Endothelial cell of umbilical vein (primary cell): ENCODE measurements around the gene PSD2. TPM values are rescaled to one million over a fixed set of nuclear protein-coding genes. Genes with fewer than 3 reads are reported as not detected.
A peak's percentile ranks its signal among the peaks of the same experiment; 100 is the strongest.

Experiments used
- BruUV-seq: library from RNA; stranded (reverse); fragments of 400-500 nt; replicated peaks from 2 replicates; lab custom pipeline; 2021; lab: Mats Ljungman, UMichigan
- CTCF ChIA-PET: fragments of 300-600, 350-600 bp; sonication (Branson Sonifier 250); formaldehyde crosslinking; loops from one replicate; lab custom pipeline; 2021; ENCODE audit warnings: antibody characterized with exemption, inconsistent platforms; lab: Charles Lee
- POLR2A ChIA-PET: fragments of 300-600, 350-600 bp; sonication (Branson Sonifier 250); formaldehyde crosslinking; loops from one replicate; lab custom pipeline; 2021; ENCODE audit warnings: antibody characterized with exemption, inconsistent platforms; lab: Charles Lee
- DNase-seq: peaks from one replicate; pipeline ENCODE4 v3.0.0-alpha.2; 2011; ENCODE audit warnings: low read depth, low spot score
- FAIRE-seq: peaks from 2 replicates; lab custom pipeline; 2011; peaks lifted over from hg19 to GRCh38; lab: Jason Lieb, UNC
- H2AFZ ChIP-seq: 2 replicates; pipeline ENCODE4 v1.6.0; 2012; ENCODE audit warnings: low read depth, low read length, control low read depth, inconsistent platforms
- H3K27ac ChIP-seq: 2 replicates; pipeline ENCODE4 v1.5.1; 2011; ENCODE audit warnings: low read depth, mild to moderate bottlenecking, control low read depth, low read length, moderate library complexity; ENCODE audit not compliant: insufficient read depth
- H3K27me3 ChIP-seq, 2 experiments: 2 replicates each; pipeline versions ENCODE4 v1.6.0 to v1.6.1; 2011; ENCODE audit warnings: low read length in 2 of 2, mixed read lengths in 1 of 2; ENCODE audit not compliant: control insufficient read depth in 2 of 2, insufficient read depth in 2 of 2
- H3K36me3 ChIP-seq, 2 experiments: 2 replicates in 1 of 2; 3 replicates in 1 of 2; pipeline ENCODE4 v1.5.1; 2011; ENCODE audit warnings: low read length in 2 of 2, mild to moderate bottlenecking in 1 of 2, moderate library complexity in 1 of 2; ENCODE audit not compliant: control insufficient read depth in 2 of 2, insufficient read depth in 2 of 2; ENCODE audit errors: extremely low read depth in 1 of 2
- H3K4me1 ChIP-seq: 3 replicates; pipeline ENCODE4 v1.5.1; 2011; ENCODE audit warnings: mild to moderate bottlenecking, low read length; ENCODE audit not compliant: control insufficient read depth, insufficient read depth; ENCODE audit errors: extremely low read depth
- H3K4me2 ChIP-seq: 2 replicates; pipeline ENCODE4 v1.6.1; 2011; ENCODE audit warnings: low read length, control low read depth, mixed read lengths; ENCODE audit not compliant: insufficient read depth
- H3K4me3 ChIP-seq, 3 experiments: fragments of 200-600 bp in 1 of 3; sonication (generic), shearing (Covaris generic) in 1 of 3; replicated peaks in 1 of 3; 2 replicates each; pipeline ENCODE4 v1.5.1; 2011 to 2016; ENCODE audit warnings: control low read depth in 3 of 3, low read length in 3 of 3, mild to moderate bottlenecking in 2 of 3, inconsistent platforms in 1 of 3, low read depth in 1 of 3, moderate library complexity in 1 of 3; ENCODE audit not compliant: insufficient read depth in 1 of 3
- H3K79me2 ChIP-seq: 2 replicates; pipeline ENCODE4 v1.6.0; 2012; ENCODE audit warnings: low read length, inconsistent platforms; ENCODE audit not compliant: control insufficient read depth, insufficient read depth
- H3K9ac ChIP-seq: replicated peaks from 2 replicates; pipeline ENCODE3; 2011; ENCODE audit warnings: low read length, control low read depth; ENCODE audit not compliant: insufficient read depth; ENCODE audit errors: extremely low read depth
- H3K9me1 ChIP-seq: replicated peaks from 3 replicates; pipeline ENCODE4 v1.6.0; 2011; ENCODE audit warnings: mild to moderate bottlenecking, low read length; ENCODE audit not compliant: control insufficient read depth, insufficient read depth; ENCODE audit errors: extremely low read depth
- H3K9me3 ChIP-seq: replicated peaks from 2 replicates; pipeline ENCODE4 v1.5.1; 2012; ENCODE audit warnings: low read length, inconsistent platforms; ENCODE audit not compliant: control insufficient read depth, insufficient read depth
- H4K20me1 ChIP-seq: replicated peaks from 2 replicates; pipeline ENCODE3; 2011; ENCODE audit warnings: mild to moderate bottlenecking, low read length; ENCODE audit not compliant: control insufficient read depth, insufficient read depth; ENCODE audit errors: extremely low read depth
- EZH2 ChIP-seq: IDR thresholded peaks from 2 replicates; pipeline ENCODE4 v1.6.1; 2012; ENCODE audit warnings: borderline replicate concordance, low read depth, mild to moderate bottlenecking, moderate library complexity, low read length, inconsistent platforms; ENCODE audit not compliant: severe bottlenecking
- FOS ChIP-seq: IDR thresholded peaks from 2 replicates; pipeline ENCODE4 v1.6.1; 2011; ENCODE audit warnings: mild to moderate bottlenecking, low read length, moderate library complexity, borderline replicate concordance; ENCODE audit not compliant: insufficient read depth
- GATA2 ChIP-seq: IDR thresholded peaks from 2 replicates; pipeline ENCODE4 v1.7.0; 2011; ENCODE audit warnings: low read depth, mild to moderate bottlenecking, moderate library complexity, mixed read lengths, low read length; ENCODE audit not compliant: insufficient read length, insufficient read depth
- JUN ChIP-seq: IDR thresholded peaks from 2 replicates; pipeline ENCODE4 v1.6.1; 2011; ENCODE audit warnings: borderline replicate concordance, low read depth; ENCODE audit not compliant: insufficient read length, insufficient read depth
- MAX ChIP-seq: IDR thresholded peaks from 2 replicates; pipeline ENCODE4 v1.6.1; 2011; ENCODE audit not compliant: insufficient read depth, insufficient read length
- MYC ChIP-seq: IDR thresholded peaks from one replicate; pipeline ENCODE4 v1.6.1; 2011; ENCODE audit warnings: mild to moderate bottlenecking, low read depth, low read length
- POLR2A ChIP-seq: IDR thresholded peaks from 2 replicates; pipeline ENCODE4 v1.6.1; 2012; ENCODE audit warnings: low read depth, mild to moderate bottlenecking, control low read depth, low read length
- POLR2AphosphoS5 ChIP-seq: IDR thresholded peaks from 2 replicates; pipeline ENCODE4 v1.6.1; 2012; ENCODE audit warnings: low read depth, mild to moderate bottlenecking, control low read depth, low read length, moderate library complexity; ENCODE audit not compliant: insufficient read depth
- dilution Hi-C: fragments of 300-500 bp; cut with MboI; formaldehyde crosslinking; loops from one replicate; pipeline ENCODE4 v1.15.0; 2019; ENCODE audit warnings: low sequenced_read_pairs; ENCODE audit not compliant: extremely low pct_ligation_motif_present
- intact Hi-C: fragments of 100-400 bp; cut with micrococcal nuclease; formaldehyde crosslinking; loops from one replicate; pipeline ENCODE4 v1.10.0; 2022
- polyA plus RNA-seq, 4 experiments: library from polyadenylated mRNA; depleted of rRNA in 3 of 4; stranded (reverse) in 3 of 4; unstranded in 1 of 4; fragments of >200 nt; gene quantifications; 2 replicates each; pipeline versions ENCODE4 v1.2.1 to v1.2.3, GENCODE V29; 2011 to 2012; ENCODE audit warnings: missing spikeins in 1 of 4
- total RNA-seq: library from RNA; stranded (reverse); gene quantifications from 2 replicates; pipeline ENCODE4 v1.2.3, GENCODE V29; 2021
- TF ChIP-seq, protein P1 (sequence below), 2 donors: IDR thresholded peaks; 1 replicate in 1 of 2; 2 replicates in 1 of 2; pipeline ENCODE4 v1.5.1; 2011; ENCODE audit warnings: low read length in 2 of 2, mild to moderate bottlenecking in 2 of 2, moderate library complexity in 2 of 2, control low read depth in 1 of 2, inconsistent platforms in 1 of 2, low read depth in 1 of 2; ENCODE audit not compliant: insufficient read depth in 1 of 2; ENCODE audit errors: extremely low read depth in 1 of 2

Gene PSD2
- total and polyA plus RNA-seq, 2 donors (not counting 3 experiments of a cell fraction or from before 2014, with no cell fraction given) = not detected

- FAIRE-seq (no peak), DNase-seq (no peak)
- no TSS peak for BruUV-seq
- no peak overlapping the region for H3K4me2 ChIP-seq
- H3K36me3 ChIP-seq = no peaks in the 10 kb centered on the region
- no peak overlapping the region for H2AFZ ChIP-seq
- H3K9me3 ChIP-seq = no peaks in the 10 kb centered on the region
- H3K4me1 ChIP-seq = no peaks in the 10 kb centered on the region
- H3K27ac ChIP-seq = no peak overlapping the region
- H3K9me1 ChIP-seq = no peaks in the 10 kb centered on the region
- no peaks in the 10 kb centered on the region for H4K20me1 ChIP-seq
- no peaks in the 10 kb centered on the region for H3K79me2 ChIP-seq
- peaks cover 36 to 38% of the 10 kb centered on the region in 2 experiments for H3K27me3 ChIP-seq
- no peak overlapping the region for H3K4me3 ChIP-seq
- POLR2A ChIA-PET = no interaction called here
- intact Hi-C loops = no loop called here
- CTCF ChIA-PET = interaction anchor here (1.2 to 1.7 kb wide), 2 partner anchors 9 to 10 kb away, joined by 9 to 16 read pairs; no protein-coding TSS in a partner anchor
- no peak overlapping the region for H3K9ac ChIP-seq
- dilution Hi-C loops = no loop called here
- TF ChIP-seq JUN (no peak), EZH2 (peak; percentile 93)
Measured at GRCh38 chr5:139755892-139756671, 39.5 kb upstream of the PSD2 start.

GRCh38 chr5:139756971-139757370, 38.6 kb upstream of the PSD2 start:
- intact Hi-C loops (no loop called here), dilution Hi-C loops (no loop called here)
- H3K27ac ChIP-seq = no peak overlapping the region
- DNase-seq = no peak
- H3K4me1 ChIP-seq = no peaks in the 10 kb centered on the region
- no peak overlapping the region for H2AFZ ChIP-seq
- no peaks in the 10 kb centered on the region for H3K36me3 ChIP-seq
- H3K9me3 ChIP-seq = no peaks in the 10 kb centered on the region
- H3K4me3 ChIP-seq = no peak overlapping the region
- H3K9me1 ChIP-seq = no peaks in the 10 kb centered on the region
- no peak overlapping the region for H3K4me2 ChIP-seq
- H3K79me2 ChIP-seq = no peaks in the 10 kb centered on the region
- ChIA-PET POLR2A (no interaction called here), CTCF (interaction anchor here (1.2 kb wide), 1 partner anchor 9 kb away, joined by 16 read pairs; no protein-coding TSS in a partner anchor)
- peaks cover 36 to 38% of the 10 kb centered on the region in 2 experiments for H3K27me3 ChIP-seq
- no peak overlapping the region for H3K9ac ChIP-seq
- FAIRE-seq = no peak
- no peaks in the 10 kb centered on the region for H4K20me1 ChIP-seq
- TF ChIP-seq MAX (no peak), POLR2AphosphoS5 (no peak), FOS (no peak), MYC (no peak), JUN (no peak), EZH2 (no peak), POLR2A (no peak), GATA2 (no peak)
- TF ChIP-seq, protein P1, sequence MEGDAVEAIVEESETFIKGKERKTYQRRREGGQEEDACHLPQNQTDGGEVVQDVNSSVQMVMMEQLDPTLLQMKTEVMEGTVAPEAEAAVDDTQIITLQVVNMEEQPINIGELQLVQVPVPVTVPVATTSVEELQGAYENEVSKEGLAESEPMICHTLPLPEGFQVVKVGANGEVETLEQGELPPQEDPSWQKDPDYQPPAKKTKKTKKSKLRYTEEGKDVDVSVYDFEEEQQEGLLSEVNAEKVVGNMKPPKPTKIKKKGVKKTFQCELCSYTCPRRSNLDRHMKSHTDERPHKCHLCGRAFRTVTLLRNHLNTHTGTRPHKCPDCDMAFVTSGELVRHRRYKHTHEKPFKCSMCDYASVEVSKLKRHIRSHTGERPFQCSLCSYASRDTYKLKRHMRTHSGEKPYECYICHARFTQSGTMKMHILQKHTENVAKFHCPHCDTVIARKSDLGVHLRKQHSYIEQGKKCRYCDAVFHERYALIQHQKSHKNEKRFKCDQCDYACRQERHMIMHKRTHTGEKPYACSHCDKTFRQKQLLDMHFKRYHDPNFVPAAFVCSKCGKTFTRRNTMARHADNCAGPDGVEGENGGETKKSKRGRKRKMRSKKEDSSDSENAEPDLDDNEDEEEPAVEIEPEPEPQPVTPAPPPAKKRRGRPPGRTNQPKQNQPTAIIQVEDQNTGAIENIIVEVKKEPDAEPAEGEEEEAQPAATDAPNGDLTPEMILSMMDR (IDR thresholded peaks at IDR 0.05; ENCODE audit: extremely low read depth in 1 of 2, insufficient read depth in 1 of 2, low read depth in 1 of 2, low read length in 2 of 2) = no peak
- no TSS peak for BruUV-seq
